Left kidney (tissue), 2 donors: ENCODE results near the gene GABRD. TPM values are rescaled to one million over a fixed set of nuclear protein-coding genes. Genes with fewer than 3 reads are reported as not detected.

ENCODE experiments used
- DNase-seq: peaks from one replicate; pipeline ENCODE4 v3.0.0-alpha.2; 2013
- polyA plus RNA-seq: library from polyadenylated mRNA; unstranded; fragments of 120-200 nt; gene quantifications from one replicate; pipeline ENCODE4 v1.2.1, GENCODE V29; 2013; ENCODE audit not compliant: insufficient read length

Gene GABRD
- polyA plus RNA-seq, 1 donor = 2.1 TPM

- no peak for DNase-seq
Observed at GRCh38 chr1:2074944-2075740, 56.0 kb downstream of the GABRD start.

DNA sequence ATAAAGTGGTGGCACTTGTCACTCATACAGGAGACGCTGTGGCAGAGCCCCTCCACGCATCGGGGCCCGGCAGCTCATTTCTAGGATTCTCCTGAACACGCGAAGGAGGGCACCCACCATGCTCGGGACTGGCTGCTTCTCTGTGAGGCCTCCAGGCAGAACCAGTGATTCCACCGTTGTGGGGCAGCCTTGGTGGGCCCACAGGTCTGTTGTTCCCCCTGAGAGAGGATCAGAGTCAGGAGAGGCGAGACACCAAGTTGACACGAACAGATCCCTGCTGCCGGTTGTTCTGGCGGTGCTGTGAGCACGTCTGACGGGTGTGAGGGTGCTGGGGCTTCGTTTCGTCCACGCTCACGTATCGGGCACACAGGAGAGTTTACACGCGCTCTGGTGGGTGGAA lies 57.7 kb downstream of the GABRD start:
- DNase-seq = no peak

- DNase-seq = no peak
Observed at GRCh38 chr1:2078170-2078569, 59.0 kb downstream of the GABRD start.

DNA sequence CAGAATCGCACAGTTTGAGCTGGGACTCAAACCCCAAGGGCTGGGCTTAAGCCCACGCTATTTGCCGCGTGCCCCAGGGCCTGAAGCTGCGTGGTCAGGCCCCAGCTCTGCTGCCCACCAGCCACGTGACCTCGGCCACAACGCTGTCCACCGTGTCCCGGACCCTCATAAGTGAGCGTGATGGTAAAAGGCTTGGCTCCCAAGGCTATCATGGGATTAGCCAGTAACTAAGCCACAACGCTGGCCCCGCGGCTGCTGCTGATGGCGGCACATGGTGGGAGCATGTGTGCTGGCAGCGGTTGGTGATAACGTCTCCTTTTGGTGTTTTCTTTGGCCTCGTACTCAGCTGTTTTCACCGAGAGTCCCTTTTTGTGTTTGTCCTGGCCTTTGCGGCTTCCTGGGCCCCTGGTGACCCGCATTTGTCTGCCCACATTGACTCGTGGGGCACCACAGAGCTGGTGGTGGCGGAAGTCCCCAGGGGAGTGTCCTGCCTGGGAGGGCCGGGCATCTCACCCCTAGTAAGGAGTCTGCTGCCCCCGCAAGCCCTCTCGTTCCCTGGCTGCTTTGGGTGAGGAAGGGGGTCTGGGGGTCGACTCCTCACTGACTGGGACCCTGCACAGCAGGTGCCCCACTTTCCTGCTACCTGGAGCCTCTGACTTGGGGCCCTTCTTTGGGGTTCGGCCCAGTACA lies 60.4 kb downstream of the GABRD start:
- no peak for DNase-seq

GRCh38 chr1:2080140-2080539 lies 61.0 kb downstream of the GABRD start:
- no peak for DNase-seq

Other genes with a start within 250 kb of the GABRD start
- gene NADK, start 240.9 kb upstream of the GABRD start, polyA plus RNA-seq = 44.3 TPM
- 269 TPM for gene GNB1, start 128.3 kb upstream of the GABRD start, polyA plus RNA-seq
- gene CALML6, start 104.1 kb upstream of the GABRD start, polyA plus RNA-seq = 0.65 TPM
- 1.1 TPM for gene TMEM52, start 100.1 kb upstream of the GABRD start, polyA plus RNA-seq
- 0.76 TPM for gene CFAP74, start 15.6 kb upstream of the GABRD start, polyA plus RNA-seq
- 29.7 TPM for gene PRKCZ, start 31.1 kb downstream of the GABRD start, polyA plus RNA-seq
- 27.3 TPM for gene FAAP20, start 175.4 kb downstream of the GABRD start, polyA plus RNA-seq
- 48.5 TPM for gene SKI, start 209.0 kb downstream of the GABRD start, polyA plus RNA-seq